HG02840 (cell line): ENCODE data around the gene DAND5.
"Not testable (repeated sequence)": the region's sequence is repeated elsewhere in the genome, so short reads cannot be mapped to it uniquely, and the experiment has no call there.

ENCODE experiments used
- ATAC-seq: cut with Tn5 transposase; IDR thresholded peaks from one replicate; pipeline ENCODE4 v1.9.1; 2021; ENCODE audit warnings: mild to moderate bottlenecking, moderate library complexity, moderate number of reproducible peaks; ENCODE audit not compliant: unreplicated experiment, low FRiP score

The DAND5 gene

GRCh38 chr19:12965017-12965811 lies 4.2 kb upstream of the DAND5 start:
- peak; percentile 65 for ATAC-seq

- no peak for ATAC-seq
These were observed 3.6 kb upstream of the DAND5 start for GRCh38 chr19:12965812-12966135.

- no peak for ATAC-seq
These were observed 1.5 kb upstream of the DAND5 start for GRCh38 chr19:12967907-12968306.

- no peak for ATAC-seq
These were observed 869 bp downstream of the DAND5 start for GRCh38 chr19:12970070-12970820.

- ATAC-seq = no peak
These were observed 3.9 kb downstream of the DAND5 start for GRCh38 chr19:12973236-12973635.

GRCh38 chr19:12974301-12975220 lies 5.2 kb downstream of the DAND5 start:
- ATAC-seq = no peak

- no peak for ATAC-seq
These were observed 5.9 kb downstream of the DAND5 start for GRCh38 chr19:12975221-12975741.

- ATAC-seq = not testable (repeated sequence)
These were observed 6.7 kb downstream of the DAND5 start for GRCh38 chr19:12976109-12976508.

GRCh38 chr19:12979974-12980373 lies 10.6 kb downstream of the DAND5 start:
- ATAC-seq = no peak

GRCh38 chr19:12982648-12983047 lies 13.3 kb downstream of the DAND5 start:
- no peak for ATAC-seq

GRCh38 chr19:12983091-12983490 lies 13.7 kb downstream of the DAND5 start:
- no peak for ATAC-seq

GRCh38 chr19:12983542-12984142 lies 14.3 kb downstream of the DAND5 start:
- no peak for ATAC-seq

GRCh38 chr19:12984143-12984627 lies 14.8 kb downstream of the DAND5 start:
- no peak for ATAC-seq

GRCh38 chr19:12984683-12985048 lies 15.3 kb downstream of the DAND5 start:
- ATAC-seq = no peak

- ATAC-seq = no peak
These were observed 15.8 kb downstream of the DAND5 start for GRCh38 chr19:12985049-12985776.

- ATAC-seq = no peak
These were observed 17.4 kb downstream of the DAND5 start for GRCh38 chr19:12986726-12987125.

- ATAC-seq = no peak
These were observed 17.8 kb downstream of the DAND5 start for GRCh38 chr19:12987190-12987589.

- ATAC-seq = no peak
These were observed 18.4 kb downstream of the DAND5 start for GRCh38 chr19:12987781-12988180.

GRCh38 chr19:12990431-12990830 lies 21.1 kb downstream of the DAND5 start:
- no peak for ATAC-seq

GRCh38 chr19:12990853-12991252 lies 21.5 kb downstream of the DAND5 start:
- ATAC-seq = no peak
